Jurkat, Clone E6-1 (cell line): ENCODE measurements around the gene C3orf80.

Source experiments
- DNase-seq: peaks from one replicate; pipeline ENCODE4 v3.0.0-alpha.2; 2011; ENCODE audit warnings: low read depth, low spot score
- H3K4me3 ChIP-seq: 2 replicates; pipeline ENCODE4 v1.5.1; 2011; ENCODE audit warnings: mild to moderate bottlenecking, low read length, control low read depth, moderate library complexity

Gene C3orf80

GRCh38 chr3:160265088-160265487 lies 39.9 kb downstream of the C3orf80 start:
- DNase-seq, result no peak

More at GRCh38 chr3:160265088-160265487, 39.9 kb downstream of the C3orf80 start:
- no peak overlapping the region for H3K4me3 ChIP-seq
